Measurements from ENCODE around the gene SAPCD2.

Gene SAPCD2

DNA sequence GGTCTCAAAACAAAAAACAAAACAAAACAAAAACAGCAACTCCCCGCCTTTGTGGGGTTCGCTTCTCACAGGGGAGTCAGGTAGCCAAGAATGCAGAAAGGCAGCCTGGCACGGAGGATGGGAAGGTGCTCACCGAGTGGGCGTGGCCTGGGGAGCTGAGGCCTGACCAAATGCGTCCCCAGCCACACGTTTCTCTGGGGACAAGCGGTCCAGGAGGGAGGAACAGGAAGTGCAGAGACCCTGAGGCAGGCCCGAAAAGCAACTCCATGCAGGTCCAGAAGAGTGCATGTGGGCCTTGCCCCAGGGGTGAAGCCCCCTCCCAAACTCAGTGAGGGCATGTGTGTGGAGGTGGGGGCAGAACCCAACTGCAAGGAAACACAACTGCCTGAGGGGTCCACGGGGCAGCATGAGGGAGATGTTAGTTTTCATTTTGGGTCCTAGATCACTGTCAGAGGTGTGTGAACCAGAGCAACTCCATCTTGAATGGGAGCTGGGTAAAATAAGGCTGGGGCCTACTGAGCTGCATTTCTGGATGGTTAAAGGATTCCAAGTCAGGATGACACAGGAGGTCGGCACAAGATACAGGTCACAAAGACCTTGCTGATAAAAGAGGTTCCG lies 4.4 kb upstream of the SAPCD2 start:
- Mint-ChIP-seq H3K4me3 (no peak overlapping the region), H3K27me3 (no peaks in the 10 kb centered on the region), H3K36me3 (ENCODE audit: insufficient read depth) (peaks cover 10% of the 10 kb centered on the region), H3K27ac (ENCODE audit: low read depth) (no peak overlapping the region), H3K4me1 (peaks cover 9% of the 10 kb centered on the region), H3K9me3 (no peaks in the 10 kb centered on the region)
- ATAC-seq (replicated peaks; ENCODE audit: extremely low read depth, poor library complexity, severe bottlenecking): no peak
- no peak for DNase-seq (ENCODE audit: low spot score in 2 of 2)

DNA sequence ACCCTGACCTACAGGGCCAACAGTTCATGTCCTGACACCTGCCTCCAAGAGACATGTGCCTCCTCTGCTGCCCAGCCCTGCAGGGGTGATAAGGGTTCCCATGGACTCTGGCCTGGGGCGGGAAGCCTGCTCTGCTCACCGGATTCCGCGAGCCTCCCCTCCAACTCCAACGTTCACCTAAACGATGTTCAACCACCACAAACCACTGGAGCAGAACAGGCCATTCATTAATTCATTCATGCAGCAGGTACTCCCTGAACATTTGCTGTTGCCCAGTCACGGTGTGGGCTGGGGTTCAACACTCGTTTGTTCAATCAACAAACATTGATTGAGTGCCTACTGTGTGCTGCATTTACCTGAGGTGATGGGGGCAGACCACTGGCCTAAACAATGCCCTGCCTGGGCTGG lies 3.6 kb upstream of the SAPCD2 start:
- H3K4me3 Mint-ChIP-seq: no peak overlapping the region
- H3K27me3 Mint-ChIP-seq: no peaks in the 10 kb centered on the region
- DNase-seq (ENCODE audit: low spot score in 2 of 2) (no peak), ATAC-seq (replicated peaks; ENCODE audit: extremely low read depth, poor library complexity, severe bottlenecking) (no peak)
- H3K36me3 Mint-ChIP-seq (ENCODE audit: insufficient read depth): peaks cover 7% of the 10 kb centered on the region
- no peaks in the 10 kb centered on the region for H3K9me3 Mint-ChIP-seq
- H3K27ac Mint-ChIP-seq (ENCODE audit: low read depth): no peak overlapping the region
- H3K4me1 Mint-ChIP-seq: peaks cover 9% of the 10 kb centered on the region

DNA sequence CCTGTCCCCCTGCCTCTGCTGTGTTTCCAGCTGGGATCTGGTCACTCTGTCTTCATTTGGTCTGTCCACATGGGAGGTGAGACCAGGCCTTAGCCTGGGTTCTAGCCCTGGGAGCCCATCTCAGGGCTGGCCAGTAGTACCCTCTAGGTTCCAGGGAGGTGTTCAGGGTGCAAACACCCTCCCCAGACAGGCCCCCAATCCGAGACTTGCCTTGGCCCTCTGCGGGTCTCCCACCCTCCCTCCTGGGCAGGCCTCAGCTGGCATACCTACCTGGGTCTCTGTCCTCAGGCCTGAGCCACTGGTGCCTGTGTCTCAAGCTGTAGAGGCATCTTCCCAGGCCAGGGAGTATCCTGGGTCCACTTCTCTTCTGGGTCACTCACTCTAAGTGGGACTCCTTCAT lies 925 bp upstream of the SAPCD2 start:
- Mint-ChIP-seq H3K4me3 (peak overlapping the region; percentile 82), H3K27ac (ENCODE audit: low read depth) (no peak overlapping the region), H3K36me3 (ENCODE audit: insufficient read depth) (peaks cover 5% of the 10 kb centered on the region), H3K27me3 (no peaks in the 10 kb centered on the region), H3K9me3 (no peaks in the 10 kb centered on the region), H3K4me1 (peaks cover 15% of the 10 kb centered on the region)
- DNase-seq (ENCODE audit: low spot score in 2 of 2) (no peak), ATAC-seq (replicated peaks; ENCODE audit: extremely low read depth, poor library complexity, severe bottlenecking) (no peak)

DNA sequence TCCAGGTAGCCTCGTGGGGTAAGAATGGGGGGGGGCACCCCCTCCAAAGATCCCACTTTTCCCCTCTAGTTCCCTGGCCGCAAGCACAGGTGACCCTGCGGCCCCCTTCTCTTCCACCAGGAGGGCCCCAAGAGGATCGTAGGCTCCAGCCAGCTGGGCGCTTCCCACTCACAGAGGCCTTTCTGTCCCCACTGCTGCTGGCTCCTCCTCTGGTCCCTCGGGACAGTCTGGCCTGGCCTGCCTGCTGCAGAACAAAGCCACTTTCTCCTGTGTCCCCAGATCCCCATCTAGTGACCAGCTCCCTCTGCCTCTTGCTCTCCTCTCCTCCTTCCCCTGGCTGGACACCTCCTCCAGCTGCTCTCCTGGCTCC lies 534 bp upstream of the SAPCD2 start:
- no peak for ATAC-seq (replicated peaks; ENCODE audit: extremely low read depth, poor library complexity, severe bottlenecking)
- Mint-ChIP-seq H3K4me3 (peak overlapping the region; percentile 82), H3K36me3 (ENCODE audit: insufficient read depth) (peaks cover 5% of the 10 kb centered on the region), H3K27me3 (no peaks in the 10 kb centered on the region), H3K4me1 (peaks cover 15% of the 10 kb centered on the region), H3K9me3 (no peaks in the 10 kb centered on the region), H3K27ac (ENCODE audit: low read depth) (no peak overlapping the region)
- DNase-seq (ENCODE audit: low spot score in 2 of 2): no peak

- Mint-ChIP-seq H3K4me3 (peak overlapping the region; percentile 58), H3K9me3 (no peaks in the 10 kb centered on the region), H3K27me3 (no peaks in the 10 kb centered on the region), H3K36me3 (ENCODE audit: insufficient read depth) (peaks cover 5% of the 10 kb centered on the region), H3K27ac (ENCODE audit: low read depth) (no peak overlapping the region), H3K4me1 (peaks cover 15% of the 10 kb centered on the region)
- no peak for ATAC-seq (replicated peaks; ENCODE audit: extremely low read depth, poor library complexity, severe bottlenecking)
- DNase-seq (ENCODE audit: low spot score in 2 of 2): no peak
Measured at GRCh38 chr9:137069508-137070091, 757 bp downstream of the SAPCD2 start.

- no peak overlapping the region for H3K27ac Mint-ChIP-seq (ENCODE audit: low read depth)
- H3K27me3 Mint-ChIP-seq: no peaks in the 10 kb centered on the region
- H3K36me3 Mint-ChIP-seq (ENCODE audit: insufficient read depth): peaks cover 5% of the 10 kb centered on the region
- peaks cover 15% of the 10 kb centered on the region for H3K4me1 Mint-ChIP-seq
- no peak for DNase-seq (ENCODE audit: low spot score in 2 of 2)
- H3K4me3 Mint-ChIP-seq: peak overlapping the region; percentile 58
- ATAC-seq (replicated peaks; ENCODE audit: extremely low read depth, poor library complexity, severe bottlenecking): no peak
- no peaks in the 10 kb centered on the region for H3K9me3 Mint-ChIP-seq
Measured at GRCh38 chr9:137068539-137069507, 1.5 kb downstream of the SAPCD2 start.

DNA sequence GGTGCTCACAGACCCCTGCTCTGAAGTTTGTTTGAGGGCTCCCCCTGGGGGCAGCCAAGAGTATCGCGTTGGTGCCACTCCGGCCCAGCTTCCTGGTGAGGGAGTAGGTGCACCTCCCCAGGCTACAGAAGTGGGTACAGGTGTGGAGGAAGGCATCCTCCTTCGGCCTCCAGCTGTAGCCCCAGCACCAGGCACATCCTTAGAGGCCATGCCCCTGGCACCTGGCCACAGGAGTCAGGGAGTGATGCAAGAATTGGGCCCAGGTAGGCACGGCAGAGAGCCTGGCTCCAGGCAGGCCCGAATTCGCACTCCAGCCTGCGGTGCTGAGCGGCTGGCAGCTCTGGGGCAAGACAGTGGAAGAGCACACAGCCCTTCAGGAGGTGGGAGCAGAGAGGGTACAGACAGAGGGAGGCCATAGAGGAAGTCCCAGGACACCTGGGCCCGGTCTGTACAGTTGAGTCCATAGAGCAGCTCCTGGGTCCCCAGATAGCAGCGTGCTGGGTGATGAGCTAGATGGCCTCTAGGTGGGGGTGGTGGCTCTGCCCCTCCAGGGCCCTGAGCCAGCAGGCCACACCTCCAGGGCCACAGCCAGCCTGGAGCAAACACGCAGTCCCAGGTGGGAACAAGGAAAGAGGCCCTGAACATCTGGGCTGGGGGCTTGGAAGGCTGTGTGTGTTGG lies 2.4 kb downstream of the SAPCD2 start:
- Mint-ChIP-seq H3K27ac (ENCODE audit: low read depth) (no peak overlapping the region), H3K4me3 (peak overlapping the region; percentile 53)

GRCh38 chr9:137066096-137066861 lies 4.1 kb downstream of the SAPCD2 start:
- H3K9me3 Mint-ChIP-seq: no peaks in the 10 kb centered on the region
- H3K36me3 Mint-ChIP-seq (ENCODE audit: insufficient read depth): peaks cover 5% of the 10 kb centered on the region
- DNase-seq (ENCODE audit: low spot score in 2 of 2) (no peak), ATAC-seq (replicated peaks; ENCODE audit: extremely low read depth, poor library complexity, severe bottlenecking) (no peak)
- H3K27ac Mint-ChIP-seq (ENCODE audit: low read depth): no peak overlapping the region
- peaks cover 14% of the 10 kb centered on the region for H3K4me1 Mint-ChIP-seq
- no peak overlapping the region for H3K4me3 Mint-ChIP-seq
- H3K27me3 Mint-ChIP-seq: no peaks in the 10 kb centered on the region

More for the DNA sequence above, 2.4 kb downstream of the SAPCD2 start:
- no peaks in the 10 kb centered on the region for H3K27me3 Mint-ChIP-seq
- ATAC-seq (replicated peaks; ENCODE audit: extremely low read depth, poor library complexity, severe bottlenecking) (peak; percentile 52), DNase-seq (ENCODE audit: low spot score in 2 of 2) (peak; percentile 79 to 83)
- H3K36me3 Mint-ChIP-seq (ENCODE audit: insufficient read depth): peaks cover 5% of the 10 kb centered on the region
- H3K9me3 Mint-ChIP-seq: no peaks in the 10 kb centered on the region
- H3K4me1 Mint-ChIP-seq: peaks cover 15% of the 10 kb centered on the region

GRCh38 chr9:137065336-137065967 lies 4.9 kb downstream of the SAPCD2 start:
- ATAC-seq (replicated peaks; ENCODE audit: extremely low read depth, poor library complexity, severe bottlenecking) (no peak), DNase-seq (ENCODE audit: low spot score in 2 of 2) (no peak)
- no peak overlapping the region for H3K27ac Mint-ChIP-seq (ENCODE audit: low read depth)
- H3K27me3 Mint-ChIP-seq: no peaks in the 10 kb centered on the region
- no peaks in the 10 kb centered on the region for H3K9me3 Mint-ChIP-seq
- peaks cover 6% of the 10 kb centered on the region for H3K4me1 Mint-ChIP-seq
- H3K4me3 Mint-ChIP-seq: no peak overlapping the region
- peaks cover 1% of the 10 kb centered on the region for H3K36me3 Mint-ChIP-seq (ENCODE audit: insufficient read depth)

GRCh38 chr9:137064880-137065164 lies 5.5 kb downstream of the SAPCD2 start:
- no peaks in the 10 kb centered on the region for H3K36me3 Mint-ChIP-seq (ENCODE audit: insufficient read depth)
- no peak for ATAC-seq (replicated peaks; ENCODE audit: extremely low read depth, poor library complexity, severe bottlenecking)
- peaks cover 6% of the 10 kb centered on the region for H3K4me1 Mint-ChIP-seq
- H3K27ac Mint-ChIP-seq (ENCODE audit: low read depth): no peak overlapping the region
- H3K4me3 Mint-ChIP-seq: no peak overlapping the region
- H3K27me3 Mint-ChIP-seq: no peaks in the 10 kb centered on the region
- DNase-seq (ENCODE audit: low spot score in 2 of 2): no peak
- no peaks in the 10 kb centered on the region for H3K9me3 Mint-ChIP-seq

- DNase-seq (ENCODE audit: low spot score in 2 of 2) (no peak), ATAC-seq (replicated peaks; ENCODE audit: extremely low read depth, poor library complexity, severe bottlenecking) (no peak)
- no peak overlapping the region for H3K27ac Mint-ChIP-seq (ENCODE audit: low read depth)
- H3K4me1 Mint-ChIP-seq: peaks cover 6% of the 10 kb centered on the region
- no peaks in the 10 kb centered on the region for H3K9me3 Mint-ChIP-seq
- no peaks in the 10 kb centered on the region for H3K27me3 Mint-ChIP-seq
- H3K36me3 Mint-ChIP-seq (ENCODE audit: insufficient read depth): no peaks in the 10 kb centered on the region
- no peak overlapping the region for H3K4me3 Mint-ChIP-seq
Measured at GRCh38 chr9:137064027-137064879, 6.1 kb downstream of the SAPCD2 start.

Measured in central memory CD8-positive, alpha-beta T cell (primary cell).